Measurements from ENCODE around the gene MX2.

The MX2 gene

GRCh38 chr21:41321908-41322495 is 39.8 kb upstream of the MX2 start:
- no peak for TF ChIP-seq CTCF (IDR thresholded peaks at IDR 0.05; ENCODE audit: poor library complexity, severe bottlenecking)
- no peak overlapping the region for H3K27ac ChIP-seq (ENCODE audit: poor library complexity, severe bottlenecking)
- no peaks in the 10 kb centered on the region for H3K9me3 ChIP-seq (ENCODE audit: severe bottlenecking)
- peaks cover 17% of the 10 kb centered on the region for H3K27me3 ChIP-seq (ENCODE audit: insufficient read depth, poor library complexity, severe bottlenecking)
- H3K4me3 ChIP-seq (ENCODE audit: severe bottlenecking) = no peak overlapping the region
- ATAC-seq (ENCODE audit: low read depth) = no peak
- no peak for DNase-seq (ENCODE audit: low spot score)
- H3K4me1 ChIP-seq (ENCODE audit: insufficient read depth, poor library complexity, severe bottlenecking) = no peaks in the 10 kb centered on the region
- H3K36me3 ChIP-seq (ENCODE audit: low read depth) = no peaks in the 10 kb centered on the region

GRCh38 chr21:41322496-41323382 is 39.1 kb upstream of the MX2 start:
- no peak overlapping the region for H3K27ac ChIP-seq (ENCODE audit: poor library complexity, severe bottlenecking)
- ATAC-seq (ENCODE audit: low read depth) (no peak), DNase-seq (ENCODE audit: low spot score) (no peak)
- no peaks in the 10 kb centered on the region for H3K4me1 ChIP-seq (ENCODE audit: insufficient read depth, poor library complexity, severe bottlenecking)
- no peak for TF ChIP-seq CTCF (IDR thresholded peaks at IDR 0.05; ENCODE audit: poor library complexity, severe bottlenecking)
- no peaks in the 10 kb centered on the region for H3K9me3 ChIP-seq (ENCODE audit: severe bottlenecking)
- no peak overlapping the region for H3K4me3 ChIP-seq (ENCODE audit: severe bottlenecking)
- peaks cover 10% of the 10 kb centered on the region for H3K27me3 ChIP-seq (ENCODE audit: insufficient read depth, poor library complexity, severe bottlenecking)
- H3K36me3 ChIP-seq (ENCODE audit: low read depth) = no peaks in the 10 kb centered on the region

- Histone ChIP-seq H3K9me3 (ENCODE audit: severe bottlenecking) (no peaks in the 10 kb centered on the region), H3K36me3 (ENCODE audit: low read depth) (no peaks in the 10 kb centered on the region), H3K27ac (ENCODE audit: poor library complexity, severe bottlenecking) (no peak overlapping the region), H3K4me1 (ENCODE audit: insufficient read depth, poor library complexity, severe bottlenecking) (no peaks in the 10 kb centered on the region), H3K4me3 (ENCODE audit: severe bottlenecking) (no peak overlapping the region), H3K27me3 (ENCODE audit: insufficient read depth, poor library complexity, severe bottlenecking) (peaks cover 7% of the 10 kb centered on the region)
- ATAC-seq (ENCODE audit: low read depth) (no peak), DNase-seq (ENCODE audit: low spot score) (no peak)
- no peak for TF ChIP-seq CTCF (IDR thresholded peaks at IDR 0.05; ENCODE audit: poor library complexity, severe bottlenecking)
Observed at GRCh38 chr21:41325138-41325912, 36.5 kb upstream of the MX2 start.

- DNase-seq (ENCODE audit: low spot score) (no peak), ATAC-seq (ENCODE audit: low read depth) (no peak)
- H3K4me1 ChIP-seq (ENCODE audit: insufficient read depth, poor library complexity, severe bottlenecking) = no peaks in the 10 kb centered on the region
- H3K27me3 ChIP-seq (ENCODE audit: insufficient read depth, poor library complexity, severe bottlenecking) = peaks cover 3% of the 10 kb centered on the region
- H3K27ac ChIP-seq (ENCODE audit: poor library complexity, severe bottlenecking) = no peak overlapping the region
- no peaks in the 10 kb centered on the region for H3K36me3 ChIP-seq (ENCODE audit: low read depth)
- no peaks in the 10 kb centered on the region for H3K9me3 ChIP-seq (ENCODE audit: severe bottlenecking)
- no peak overlapping the region for H3K4me3 ChIP-seq (ENCODE audit: severe bottlenecking)
- no peak for TF ChIP-seq CTCF (IDR thresholded peaks at IDR 0.05; ENCODE audit: poor library complexity, severe bottlenecking)
Observed at GRCh38 chr21:41326414-41327080, 35.3 kb upstream of the MX2 start.
